Endothelial cell of umbilical vein (primary cell): ENCODE results near the gene STUM. TPM values are rescaled to one million over a fixed set of nuclear protein-coding genes. Genes with fewer than 3 reads are reported as not detected.

Source experiments
- BruUV-seq: library from RNA; stranded (reverse); fragments of 400-500 nt; replicated peaks from 2 replicates; lab custom pipeline; 2021; lab: Mats Ljungman, UMichigan
- CTCF ChIA-PET: fragments of 300-600, 350-600 bp; sonication (Branson Sonifier 250); formaldehyde crosslinking; loops from one replicate; lab custom pipeline; 2021; ENCODE audit warnings: antibody characterized with exemption, inconsistent platforms; lab: Charles Lee
- POLR2A ChIA-PET: fragments of 300-600, 350-600 bp; sonication (Branson Sonifier 250); formaldehyde crosslinking; loops from one replicate; lab custom pipeline; 2021; ENCODE audit warnings: antibody characterized with exemption, inconsistent platforms; lab: Charles Lee
- DNase-seq: peaks from one replicate; pipeline ENCODE4 v3.0.0-alpha.2; 2011; ENCODE audit warnings: low read depth, low spot score
- FAIRE-seq: peaks from 2 replicates; lab custom pipeline; 2011; peaks lifted over from hg19 to GRCh38; lab: Jason Lieb, UNC
- H2AFZ ChIP-seq: 2 replicates; pipeline ENCODE4 v1.6.0; 2012; ENCODE audit warnings: low read depth, low read length, control low read depth, inconsistent platforms
- H3K27ac ChIP-seq: 2 replicates; pipeline ENCODE4 v1.5.1; 2011; ENCODE audit warnings: low read depth, mild to moderate bottlenecking, control low read depth, low read length, moderate library complexity; ENCODE audit not compliant: insufficient read depth
- H3K27me3 ChIP-seq, 2 experiments: 2 replicates each; pipeline versions ENCODE4 v1.6.0 to v1.6.1; 2011; ENCODE audit warnings: low read length in 2 of 2, mixed read lengths in 1 of 2; ENCODE audit not compliant: control insufficient read depth in 2 of 2, insufficient read depth in 2 of 2
- H3K36me3 ChIP-seq, 2 experiments: 2 replicates in 1 of 2; 3 replicates in 1 of 2; pipeline ENCODE4 v1.5.1; 2011; ENCODE audit warnings: low read length in 2 of 2, mild to moderate bottlenecking in 1 of 2, moderate library complexity in 1 of 2; ENCODE audit not compliant: control insufficient read depth in 2 of 2, insufficient read depth in 2 of 2; ENCODE audit errors: extremely low read depth in 1 of 2
- H3K4me1 ChIP-seq: 3 replicates; pipeline ENCODE4 v1.5.1; 2011; ENCODE audit warnings: mild to moderate bottlenecking, low read length; ENCODE audit not compliant: control insufficient read depth, insufficient read depth; ENCODE audit errors: extremely low read depth
- H3K4me2 ChIP-seq: 2 replicates; pipeline ENCODE4 v1.6.1; 2011; ENCODE audit warnings: low read length, control low read depth, mixed read lengths; ENCODE audit not compliant: insufficient read depth
- H3K4me3 ChIP-seq, 3 experiments: fragments of 200-600 bp in 1 of 3; sonication (generic), shearing (Covaris generic) in 1 of 3; replicated peaks in 1 of 3; 2 replicates each; pipeline ENCODE4 v1.5.1; 2011 to 2016; ENCODE audit warnings: control low read depth in 3 of 3, low read length in 3 of 3, mild to moderate bottlenecking in 2 of 3, inconsistent platforms in 1 of 3, low read depth in 1 of 3, moderate library complexity in 1 of 3; ENCODE audit not compliant: insufficient read depth in 1 of 3
- H3K79me2 ChIP-seq: 2 replicates; pipeline ENCODE4 v1.6.0; 2012; ENCODE audit warnings: low read length, inconsistent platforms; ENCODE audit not compliant: control insufficient read depth, insufficient read depth
- H3K9ac ChIP-seq: replicated peaks from 2 replicates; pipeline ENCODE3; 2011; ENCODE audit warnings: low read length, control low read depth; ENCODE audit not compliant: insufficient read depth; ENCODE audit errors: extremely low read depth
- H3K9me1 ChIP-seq: replicated peaks from 3 replicates; pipeline ENCODE4 v1.6.0; 2011; ENCODE audit warnings: mild to moderate bottlenecking, low read length; ENCODE audit not compliant: control insufficient read depth, insufficient read depth; ENCODE audit errors: extremely low read depth
- H3K9me3 ChIP-seq: replicated peaks from 2 replicates; pipeline ENCODE4 v1.5.1; 2012; ENCODE audit warnings: low read length, inconsistent platforms; ENCODE audit not compliant: control insufficient read depth, insufficient read depth
- H4K20me1 ChIP-seq: replicated peaks from 2 replicates; pipeline ENCODE3; 2011; ENCODE audit warnings: mild to moderate bottlenecking, low read length; ENCODE audit not compliant: control insufficient read depth, insufficient read depth; ENCODE audit errors: extremely low read depth
- EZH2 ChIP-seq: IDR thresholded peaks from 2 replicates; pipeline ENCODE4 v1.6.1; 2012; ENCODE audit warnings: borderline replicate concordance, low read depth, mild to moderate bottlenecking, moderate library complexity, low read length, inconsistent platforms; ENCODE audit not compliant: severe bottlenecking
- FOS ChIP-seq: IDR thresholded peaks from 2 replicates; pipeline ENCODE4 v1.6.1; 2011; ENCODE audit warnings: mild to moderate bottlenecking, low read length, moderate library complexity, borderline replicate concordance; ENCODE audit not compliant: insufficient read depth
- GATA2 ChIP-seq: IDR thresholded peaks from 2 replicates; pipeline ENCODE4 v1.7.0; 2011; ENCODE audit warnings: low read depth, mild to moderate bottlenecking, moderate library complexity, mixed read lengths, low read length; ENCODE audit not compliant: insufficient read length, insufficient read depth
- JUN ChIP-seq: IDR thresholded peaks from 2 replicates; pipeline ENCODE4 v1.6.1; 2011; ENCODE audit warnings: borderline replicate concordance, low read depth; ENCODE audit not compliant: insufficient read length, insufficient read depth
- MYC ChIP-seq: IDR thresholded peaks from one replicate; pipeline ENCODE4 v1.6.1; 2011; ENCODE audit warnings: mild to moderate bottlenecking, low read depth, low read length
- POLR2A ChIP-seq: IDR thresholded peaks from 2 replicates; pipeline ENCODE4 v1.6.1; 2012; ENCODE audit warnings: low read depth, mild to moderate bottlenecking, control low read depth, low read length
- POLR2AphosphoS5 ChIP-seq: IDR thresholded peaks from 2 replicates; pipeline ENCODE4 v1.6.1; 2012; ENCODE audit warnings: low read depth, mild to moderate bottlenecking, control low read depth, low read length, moderate library complexity; ENCODE audit not compliant: insufficient read depth
- dilution Hi-C: fragments of 300-500 bp; cut with MboI; formaldehyde crosslinking; loops from one replicate; pipeline ENCODE4 v1.15.0; 2019; ENCODE audit warnings: low sequenced_read_pairs; ENCODE audit not compliant: extremely low pct_ligation_motif_present
- intact Hi-C: fragments of 100-400 bp; cut with micrococcal nuclease; formaldehyde crosslinking; loops from one replicate; pipeline ENCODE4 v1.10.0; 2022
- polyA plus RNA-seq, 4 experiments: library from polyadenylated mRNA; depleted of rRNA in 3 of 4; stranded (reverse) in 3 of 4; unstranded in 1 of 4; fragments of >200 nt; gene quantifications; 2 replicates each; pipeline versions ENCODE4 v1.2.1 to v1.2.3, GENCODE V29; 2011 to 2012; ENCODE audit warnings: missing spikeins in 1 of 4
- total RNA-seq: library from RNA; stranded (reverse); gene quantifications from 2 replicates; pipeline ENCODE4 v1.2.3, GENCODE V29; 2021
- TF ChIP-seq, protein P1 (sequence below), 2 donors: IDR thresholded peaks; 1 replicate in 1 of 2; 2 replicates in 1 of 2; pipeline ENCODE4 v1.5.1; 2011; ENCODE audit warnings: low read length in 2 of 2, mild to moderate bottlenecking in 2 of 2, moderate library complexity in 2 of 2, control low read depth in 1 of 2, inconsistent platforms in 1 of 2, low read depth in 1 of 2; ENCODE audit not compliant: insufficient read depth in 1 of 2; ENCODE audit errors: extremely low read depth in 1 of 2
- TF ChIP-seq, protein P2 (sequence below): IDR thresholded peaks from 2 replicates; pipeline ENCODE4 v1.6.1; 2011; ENCODE audit not compliant: insufficient read depth, insufficient read length

Gene STUM
- total and polyA plus RNA-seq, 2 donors (not counting 3 experiments of a cell fraction or from before 2014, with no cell fraction given): not detected

DNA sequence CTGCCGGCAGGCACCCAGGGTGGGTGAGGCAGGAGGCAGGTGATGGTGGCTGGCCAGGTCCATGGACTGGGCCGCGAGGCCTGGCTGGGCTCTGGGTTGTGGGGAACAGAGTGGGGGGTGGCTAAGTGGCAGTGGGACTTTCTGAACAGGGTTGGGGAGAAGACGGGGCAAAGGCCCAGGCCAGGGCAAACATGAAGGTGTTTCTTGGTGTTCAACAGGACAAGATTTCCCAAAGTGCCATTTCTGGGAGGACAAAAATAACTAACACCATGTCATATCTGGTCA lies 26.8 kb downstream of the STUM start:
- Histone ChIP-seq H3K9me3 (no peaks in the 10 kb centered on the region), H3K36me3 (no peaks in the 10 kb centered on the region), H2AFZ (no peak overlapping the region), H3K4me2 (no peak overlapping the region), H3K9me1 (no peaks in the 10 kb centered on the region), H3K4me1 (no peaks in the 10 kb centered on the region), H3K4me3 (no peak overlapping the region), H3K79me2 (no peaks in the 10 kb centered on the region), H3K27me3 (peaks cover 0 to 2% of the 10 kb centered on the region in 2 experiments), H3K27ac (no peak overlapping the region), H4K20me1 (no peaks in the 10 kb centered on the region), H3K9ac (no peak overlapping the region)
- BruUV-seq: no TSS peak
- POLR2A ChIA-PET: no interaction called here
- CTCF ChIA-PET: no interaction called here
- DNase-seq (no peak), FAIRE-seq (no peak)
- intact Hi-C loops: no loop called here
- dilution Hi-C loops: no loop called here
- no peak for TF ChIP-seq EZH2
- TF ChIP-seq MYC: no peak
- TF ChIP-seq, protein P1, sequence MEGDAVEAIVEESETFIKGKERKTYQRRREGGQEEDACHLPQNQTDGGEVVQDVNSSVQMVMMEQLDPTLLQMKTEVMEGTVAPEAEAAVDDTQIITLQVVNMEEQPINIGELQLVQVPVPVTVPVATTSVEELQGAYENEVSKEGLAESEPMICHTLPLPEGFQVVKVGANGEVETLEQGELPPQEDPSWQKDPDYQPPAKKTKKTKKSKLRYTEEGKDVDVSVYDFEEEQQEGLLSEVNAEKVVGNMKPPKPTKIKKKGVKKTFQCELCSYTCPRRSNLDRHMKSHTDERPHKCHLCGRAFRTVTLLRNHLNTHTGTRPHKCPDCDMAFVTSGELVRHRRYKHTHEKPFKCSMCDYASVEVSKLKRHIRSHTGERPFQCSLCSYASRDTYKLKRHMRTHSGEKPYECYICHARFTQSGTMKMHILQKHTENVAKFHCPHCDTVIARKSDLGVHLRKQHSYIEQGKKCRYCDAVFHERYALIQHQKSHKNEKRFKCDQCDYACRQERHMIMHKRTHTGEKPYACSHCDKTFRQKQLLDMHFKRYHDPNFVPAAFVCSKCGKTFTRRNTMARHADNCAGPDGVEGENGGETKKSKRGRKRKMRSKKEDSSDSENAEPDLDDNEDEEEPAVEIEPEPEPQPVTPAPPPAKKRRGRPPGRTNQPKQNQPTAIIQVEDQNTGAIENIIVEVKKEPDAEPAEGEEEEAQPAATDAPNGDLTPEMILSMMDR (IDR thresholded peaks at IDR 0.05; ENCODE audit: extremely low read depth in 1 of 2, insufficient read depth in 1 of 2, low read depth in 1 of 2, low read length in 2 of 2): no peak

GRCh38 chr1:226575739-226576378 lies 27.3 kb downstream of the STUM start:
- Histone ChIP-seq H4K20me1 (no peaks in the 10 kb centered on the region), H3K36me3 (no peaks in the 10 kb centered on the region), H3K4me1 (no peaks in the 10 kb centered on the region), H3K27ac (no peak overlapping the region), H3K4me3 (no peak overlapping the region), H3K79me2 (no peaks in the 10 kb centered on the region), H3K4me2 (no peak overlapping the region), H3K9me3 (no peaks in the 10 kb centered on the region), H3K27me3 (no peaks in the 10 kb centered on the region), H3K9ac (no peak overlapping the region), H3K9me1 (no peaks in the 10 kb centered on the region), H2AFZ (no peak overlapping the region)
- intact Hi-C loops: loop anchor here (2.0 kb wide), 1 partner anchor 33 kb away; no protein-coding TSS in a partner anchor
- TF ChIP-seq, protein P1 (IDR thresholded peaks at IDR 0.05; ENCODE audit: extremely low read depth in 1 of 2, insufficient read depth in 1 of 2, low read depth in 1 of 2, low read length in 2 of 2): no peak
- TF ChIP-seq EZH2 (no peak), POLR2A (no peak), FOS (no peak), JUN (no peak), MYC (no peak), POLR2AphosphoS5 (no peak), GATA2 (no peak)
- TF ChIP-seq, protein P2, sequence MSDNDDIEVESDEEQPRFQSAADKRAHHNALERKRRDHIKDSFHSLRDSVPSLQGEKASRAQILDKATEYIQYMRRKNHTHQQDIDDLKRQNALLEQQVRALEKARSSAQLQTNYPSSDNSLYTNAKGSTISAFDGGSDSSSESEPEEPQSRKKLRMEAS: no peak
- no peak for DNase-seq
- dilution Hi-C loops: no loop called here
- POLR2A ChIA-PET: no interaction called here
- no TSS peak for BruUV-seq
- FAIRE-seq: no peak
- CTCF ChIA-PET: interaction anchor here (0.7 to 2.1 kb wide), 3 partner anchors 9 to 33 kb away, joined by 3 to 4 read pairs (median 3); no protein-coding TSS in a partner anchor
